CD14-positive monocyte (primary cell): ENCODE data around the gene ITPR1. TPM values are rescaled to one million over a fixed set of nuclear protein-coding genes. Genes with fewer than 3 reads are reported as not detected.
A peak's percentile ranks its signal among the peaks of the same experiment; 100 is the strongest.

ENCODE experiments used
- DNase-seq, 3 donors: peaks; one replicate each; pipeline ENCODE4 v3.0.0-alpha.2; 2011 to 2022
- H2AFZ ChIP-seq: 2 replicates; pipeline ENCODE4 v1.6.0; 2012; ENCODE audit warnings: mild to moderate bottlenecking, low read depth, low read length, inconsistent platforms; ENCODE audit not compliant: insufficient read depth, poor library complexity, severe bottlenecking
- H3K27ac ChIP-seq, 2 donors: 1 replicate in 1 of 2; 2 replicates in 1 of 2; pipeline ENCODE4 v1.5.1; 2012 to 2013; ENCODE audit warnings: low read length in 2 of 2, control low read depth in 1 of 2, inconsistent platforms in 1 of 2, low read depth in 1 of 2, mild to moderate bottlenecking in 1 of 2
- H3K27me3 ChIP-seq, 2 donors: one replicate each; pipeline versions ENCODE4 v1.6.0 to v1.6.1; 2011 to 2013; ENCODE audit warnings: low read length in 2 of 2; ENCODE audit not compliant: control insufficient read depth in 2 of 2, insufficient read depth in 2 of 2
- H3K36me3 ChIP-seq, 2 donors: replicated peaks in 1 of 2; 1 replicate in 1 of 2; 2 replicates in 1 of 2; pipeline versions ENCODE4 v1.5.1 to v1.6.1; 2012 to 2013; ENCODE audit warnings: low read length in 2 of 2, control low read depth in 1 of 2, inconsistent platforms in 1 of 2, mild to moderate bottlenecking in 1 of 2; ENCODE audit not compliant: insufficient read depth in 2 of 2, control insufficient read depth in 1 of 2
- H3K4me1 ChIP-seq, 2 donors: 1 replicate in 1 of 2; 2 replicates in 1 of 2; pipeline versions ENCODE4 v1.5.1 to v1.6.1; 2012 to 2013; ENCODE audit warnings: low read length in 2 of 2, control low read depth in 1 of 2, inconsistent platforms in 1 of 2, mild to moderate bottlenecking in 1 of 2, moderate library complexity in 1 of 2; ENCODE audit not compliant: insufficient read depth in 2 of 2, control insufficient read depth in 1 of 2
- H3K4me2 ChIP-seq: replicated peaks from 2 replicates; pipeline ENCODE3; 2012; ENCODE audit warnings: low read length, moderate library complexity, mild to moderate bottlenecking; ENCODE audit not compliant: poor library complexity, severe bottlenecking; ENCODE audit errors: extremely low read depth
- H3K4me3 ChIP-seq, 3 experiments: fragments of 200-600 bp in 1 of 3; sonication (generic) in 1 of 3; replicated peaks in 1 of 3; 1 replicate in 2 of 3; 2 replicates in 1 of 3; pipeline ENCODE4 v1.5.1; 2011 to 2013; ENCODE audit warnings: low read length in 3 of 3, mild to moderate bottlenecking in 3 of 3, control low read depth in 2 of 3, low read depth in 2 of 3, inconsistent platforms in 1 of 3, moderate library complexity in 1 of 3
- H3K79me2 ChIP-seq: 2 replicates; pipeline ENCODE4 v1.6.0; 2012; ENCODE audit warnings: mild to moderate bottlenecking, control low read depth, inconsistent platforms, low read length, moderate library complexity; ENCODE audit not compliant: insufficient read depth
- H3K9ac ChIP-seq: 2 replicates; pipeline ENCODE4 v1.6.0; 2017; ENCODE audit warnings: low read length, mild to moderate bottlenecking; ENCODE audit not compliant: insufficient read depth, poor library complexity, severe bottlenecking
- H3K9me3 ChIP-seq, 2 donors: replicated peaks in 1 of 2; 1 replicate in 1 of 2; 2 replicates in 1 of 2; pipeline versions ENCODE4 v1.5.1 to v1.6.1; 2012 to 2013; ENCODE audit warnings: low read length in 2 of 2, control low read depth in 1 of 2; ENCODE audit not compliant: control insufficient read depth in 1 of 2, insufficient read depth in 1 of 2
- H4K20me1 ChIP-seq: 2 replicates; pipeline ENCODE4 v1.6.0; 2012; ENCODE audit warnings: mild to moderate bottlenecking, low read length, control low read depth, moderate library complexity; ENCODE audit not compliant: insufficient read depth
- H3K27ac Mint-ChIP-seq, 7 donors: one replicate each; pipeline ENCODE4 v1.8.0; 2020; ENCODE audit warnings: mild to moderate bottlenecking in 7 of 7, mixed read lengths in 7 of 7, moderate library complexity in 6 of 7, inconsistent platforms in 2 of 7
- H3K27me3 Mint-ChIP-seq, 3 donors: one replicate each; pipeline ENCODE4 v1.8.0; 2021 to 2022; ENCODE audit warnings: low read depth in 3 of 3, mild to moderate bottlenecking in 3 of 3, mixed read lengths in 3 of 3, moderate library complexity in 3 of 3, inconsistent platforms in 1 of 3
- H3K36me3 Mint-ChIP-seq, 2 donors: one replicate each; pipeline ENCODE4 v1.8.0; 2020; ENCODE audit warnings: mixed read lengths in 2 of 2, inconsistent platforms in 1 of 2, mild to moderate bottlenecking in 1 of 2
- H3K4me1 Mint-ChIP-seq: one replicate; pipeline ENCODE4 v1.8.0; 2020; ENCODE audit warnings: mild to moderate bottlenecking, mixed read lengths
- H3K4me3 Mint-ChIP-seq, 2 donors: one replicate each; pipeline ENCODE4 v1.8.0; 2020; ENCODE audit warnings: mild to moderate bottlenecking in 2 of 2, mixed read lengths in 2 of 2, moderate library complexity in 1 of 2
- H3K9me3 Mint-ChIP-seq, 7 donors: one replicate each; pipeline ENCODE4 v1.8.0; 2020 to 2022; ENCODE audit warnings: mixed read lengths in 7 of 7, mild to moderate bottlenecking in 6 of 7, moderate library complexity in 6 of 7, inconsistent platforms in 2 of 7
- CTCF ChIP-seq: fragments of 200-600 bp; IDR thresholded peaks from one replicate; pipeline ENCODE4 v1.8.0; 2022; ENCODE audit warnings: antibody characterized with exemption, mild to moderate bottlenecking
- WGBS: methylation state at CpG from one replicate; pipeline ENCODE4 v1.1.5; 2013; ENCODE audit warnings: missing lambda C conversion rate; ENCODE audit not compliant: insufficient coverage; 5-methylcytosine and 5-hydroxymethylcytosine counted together
- intact Hi-C, 2 donors: fragments of 100-400 bp; cut with micrococcal nuclease; formaldehyde crosslinking; loops; one replicate each; pipeline versions ENCODE4 v1.15.0 to v1.15.1; 2023
- polyA plus RNA-seq, 3 donors: library from polyadenylated mRNA; depleted of rRNA in 1 of 3; unstranded in 2 of 3; stranded (reverse) in 1 of 3; fragments of 300-500 nt in 2 of 3; fragments of >200 nt in 1 of 3; fragmentation: Illumina TruSeq in 2 of 3; gene quantifications; 1 replicate in 2 of 3; 2 replicates in 1 of 3; pipeline ENCODE4 v1.2.3, GENCODE V29; 2012 to 2021

Gene ITPR1
- polyA plus RNA-seq, 3 donors: 3.2 to 21.1 (median 7.1) TPM

GRCh38 chr3:4474683-4475490, 18.3 kb upstream of the ITPR1 start:
- intact Hi-C loops: loop anchor here in 1 of 2 donors (10.0 kb wide), 1 partner anchor 50 kb away; no protein-coding TSS in a partner anchor
- Mint-ChIP-seq H3K36me3 (no peaks in the 10 kb centered on the region), H3K4me1 (peaks cover 60% of the 10 kb centered on the region), H3K4me3 (peak overlapping the region; percentile 64 to 80), H3K9me3 (no peaks in the 10 kb centered on the region), H3K27me3 (peaks cover 0 to 3% (median 0%) of the 10 kb centered on the region in 3 donors), H3K27ac (peak overlapping the region; percentile 91 to 99 (median 93))
- Histone ChIP-seq H3K27ac (peak overlapping the region; percentile 80 to 88), H3K4me2 (peak overlapping the region; percentile 74), H2AFZ (peak overlapping the region; percentile 4), H3K4me1 (peaks cover 54 to 58% of the 10 kb centered on the region in 2 donors), H3K4me3 (peak overlapping the region; percentile 28 to 59 (median 39)), H3K9me3 (no peaks in the 10 kb centered on the region), H3K79me2 (no peaks in the 10 kb centered on the region), H3K36me3 (no peaks in the 10 kb centered on the region), H3K9ac (peak overlapping the region; percentile 45), H3K27me3 (no peaks in the 10 kb centered on the region), H4K20me1 (no peaks in the 10 kb centered on the region)
- no peak for TF ChIP-seq CTCF
- peak; percentile 90 to 97 (median 95) for DNase-seq
- 16% methylated on average over 5 of the region's 7 CpGs for WGBS

DNA sequence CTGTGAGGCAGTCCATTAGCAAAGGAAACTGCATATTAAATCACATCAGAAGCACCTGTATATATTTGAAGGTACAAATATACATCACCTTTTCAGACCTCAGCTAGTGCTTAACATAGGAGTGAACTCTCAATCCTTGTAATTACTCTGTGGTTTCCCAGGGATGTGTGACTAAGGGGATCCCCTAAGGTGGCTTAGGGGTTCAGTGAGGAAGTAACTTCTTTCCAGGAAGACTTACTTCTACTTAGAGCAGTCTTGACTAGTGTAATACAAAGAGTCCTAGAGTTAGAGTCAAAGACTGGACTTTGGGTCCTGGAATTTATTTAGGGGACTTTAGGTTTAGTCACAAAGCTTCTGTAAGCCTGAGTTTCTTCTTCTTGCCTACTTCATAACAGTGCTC, 17.3 kb upstream of the ITPR1 start:
- no peaks in the 10 kb centered on the region for H3K9me3 ChIP-seq
- no peaks in the 10 kb centered on the region for H3K27me3 ChIP-seq
- no peaks in the 10 kb centered on the region for H3K79me2 ChIP-seq
- no peaks in the 10 kb centered on the region for H3K9me3 Mint-ChIP-seq
- H3K4me1 Mint-ChIP-seq: peaks cover 55% of the 10 kb centered on the region
- no peaks in the 10 kb centered on the region for H3K36me3 Mint-ChIP-seq
- TF ChIP-seq CTCF: no peak
- H2AFZ ChIP-seq: no peak overlapping the region
- peak overlapping the region; percentile 55 to 99 (median 93) for H3K27ac Mint-ChIP-seq
- H3K27ac ChIP-seq: peak overlapping the region in 1 of 2 donors; percentile 88
- H3K4me2 ChIP-seq: peak overlapping the region; percentile 12
- peaks cover 0 to 3% (median 0%) of the 10 kb centered on the region in 3 donors for H3K27me3 Mint-ChIP-seq
- intact Hi-C loops: loop anchor here in 1 of 2 donors (10.0 kb wide), 1 partner anchor 51 kb away; no protein-coding TSS in a partner anchor
- peak overlapping the region in 1 of 3 experiments; percentile 21 for H3K4me3 ChIP-seq
- no peak overlapping the region for H3K4me3 Mint-ChIP-seq
- H4K20me1 ChIP-seq: no peaks in the 10 kb centered on the region
- peak in 2 of 3 donors; percentile 73 to 83 for DNase-seq
- peaks cover 54 to 58% of the 10 kb centered on the region in 2 donors for H3K4me1 ChIP-seq
- no peaks in the 10 kb centered on the region for H3K36me3 ChIP-seq
- H3K9ac ChIP-seq: no peak overlapping the region
